PC-3 (cell line): ENCODE results near the gene HEPH.

Experiments
- EZH2 ChIP-seq: fragments of 300-600 bp; sonication (generic); IDR thresholded peaks from one replicate; pipeline ENCODE4 v1.6.1; 2017; ENCODE audit warnings: antibody characterized with exemption, mild to moderate bottlenecking, low read length; ENCODE audit not compliant: unreplicated experiment
- EZH2phosphoT487 ChIP-seq: fragments of 300-600 bp; sonication (generic); IDR thresholded peaks from 2 replicates; pipeline ENCODE4 v1.6.1; 2018; ENCODE audit warnings: mild to moderate bottlenecking, antibody characterized with exemption, low read length, borderline replicate concordance
- TF ChIP-seq, protein P1 (sequence below): fragments of 300-600 bp; sonication (generic); conservative IDR thresholded peaks from 2 replicates; pipeline ENCODE4 v1.5.1; 2017; ENCODE audit warnings: antibody characterized with exemption, low read depth, mild to moderate bottlenecking, low read length

DNA sequence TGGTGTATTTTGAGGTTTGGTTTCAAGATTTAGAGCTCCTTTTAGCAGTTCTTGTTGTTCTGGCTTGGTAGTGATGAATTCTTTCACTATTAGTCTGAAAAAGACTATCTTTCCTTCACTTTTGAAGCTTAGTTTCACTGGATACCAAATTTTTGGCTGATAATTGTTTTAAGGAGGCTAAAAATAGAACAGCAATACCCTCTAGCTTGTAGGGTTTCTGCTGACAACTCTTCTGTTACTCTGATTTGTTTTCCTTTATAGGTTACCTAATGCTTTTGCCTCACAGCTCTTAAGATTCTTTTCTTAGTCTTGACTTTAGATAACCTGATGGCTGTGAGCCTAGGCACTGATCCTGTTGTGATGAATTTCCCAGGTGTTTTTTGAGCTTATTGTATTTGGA lies 33.6 kb upstream of the HEPH start:
- TF ChIP-seq, protein P1, sequence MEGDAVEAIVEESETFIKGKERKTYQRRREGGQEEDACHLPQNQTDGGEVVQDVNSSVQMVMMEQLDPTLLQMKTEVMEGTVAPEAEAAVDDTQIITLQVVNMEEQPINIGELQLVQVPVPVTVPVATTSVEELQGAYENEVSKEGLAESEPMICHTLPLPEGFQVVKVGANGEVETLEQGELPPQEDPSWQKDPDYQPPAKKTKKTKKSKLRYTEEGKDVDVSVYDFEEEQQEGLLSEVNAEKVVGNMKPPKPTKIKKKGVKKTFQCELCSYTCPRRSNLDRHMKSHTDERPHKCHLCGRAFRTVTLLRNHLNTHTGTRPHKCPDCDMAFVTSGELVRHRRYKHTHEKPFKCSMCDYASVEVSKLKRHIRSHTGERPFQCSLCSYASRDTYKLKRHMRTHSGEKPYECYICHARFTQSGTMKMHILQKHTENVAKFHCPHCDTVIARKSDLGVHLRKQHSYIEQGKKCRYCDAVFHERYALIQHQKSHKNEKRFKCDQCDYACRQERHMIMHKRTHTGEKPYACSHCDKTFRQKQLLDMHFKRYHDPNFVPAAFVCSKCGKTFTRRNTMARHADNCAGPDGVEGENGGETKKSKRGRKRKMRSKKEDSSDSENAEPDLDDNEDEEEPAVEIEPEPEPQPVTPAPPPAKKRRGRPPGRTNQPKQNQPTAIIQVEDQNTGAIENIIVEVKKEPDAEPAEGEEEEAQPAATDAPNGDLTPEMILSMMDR = no peak
- no peak for TF ChIP-seq EZH2
- no peak for TF ChIP-seq EZH2phosphoT487
